Calu3 (cell line): ENCODE data around the gene GBX1. TPM values are rescaled to one million over a fixed set of nuclear protein-coding genes. Genes with fewer than 3 reads are reported as not detected.

Experiments
- Bru-seq: library from RNA; stranded (reverse); fragments of 400-500 nt; gene quantifications from one replicate; lab custom pipeline; 2021; lab: Mats Ljungman, UMichigan
- BruChase-seq, 2 experiments: library from RNA; stranded (reverse); fragments of 400-500 nt; gene quantifications; one replicate each; lab custom pipeline; 2021; lab: Mats Ljungman, UMichigan
- BruUV-seq: library from RNA; stranded (reverse); fragments of 400-500 nt; replicated peaks from 2 replicates; lab custom pipeline; 2021; lab: Mats Ljungman, UMichigan
- CTCF ChIA-PET: fragments of 300-600 bp; sonication (Branson Sonifier 250); formaldehyde crosslinking; loops from one replicate; lab custom pipeline; 2022; ENCODE audit warnings: antibody characterized with exemption; lab: Charles Lee
- DNase-seq: peaks from one replicate; pipeline ENCODE4 v3.0.0; 2022
- H3K27ac Mint-ChIP-seq: one replicate; pipeline ENCODE4 v1.8.0; 2022; ENCODE audit warnings: mixed read lengths; ENCODE audit not compliant: unreplicated experiment
- H3K27me3 Mint-ChIP-seq: one replicate; pipeline ENCODE4 v1.8.0; 2022; ENCODE audit warnings: mixed read lengths; ENCODE audit not compliant: unreplicated experiment
- H3K36me3 Mint-ChIP-seq: one replicate; pipeline ENCODE4 v1.8.0; 2022; ENCODE audit warnings: mild to moderate bottlenecking, moderate library complexity, mixed read lengths; ENCODE audit not compliant: insufficient read depth, unreplicated experiment
- H3K4me1 Mint-ChIP-seq: one replicate; pipeline ENCODE4 v1.8.0; 2022; ENCODE audit warnings: mild to moderate bottlenecking, low read depth, mixed read lengths; ENCODE audit not compliant: unreplicated experiment
- H3K4me3 Mint-ChIP-seq: one replicate; pipeline ENCODE4 v1.8.0; 2022; ENCODE audit warnings: mild to moderate bottlenecking, low read depth, moderate library complexity, mixed read lengths; ENCODE audit not compliant: unreplicated experiment
- H3K9me3 Mint-ChIP-seq: one replicate; pipeline ENCODE4 v1.8.0; 2022; ENCODE audit warnings: low read depth, mixed read lengths; ENCODE audit not compliant: unreplicated experiment
- CTCF ChIP-seq: fragments of 200-600 bp; IDR thresholded peaks from one replicate; pipeline ENCODE4 v1.8.0; 2022; ENCODE audit warnings: antibody characterized with exemption; ENCODE audit not compliant: unreplicated experiment
- intact Hi-C: fragments of 100-400 bp; cut with micrococcal nuclease; formaldehyde crosslinking; loops from one replicate; pipeline ENCODE4 v1.10.0; 2022; ENCODE audit not compliant: unreplicated experiment
- long read RNA-seq: library from polyadenylated mRNA; stranded (forward); transcript quantifications from one replicate; pipeline ENCODE4 v2.0.0, GENCODE V29; 2022
- total RNA-seq: library from RNA; stranded (reverse); gene quantifications from 2 replicates; pipeline ENCODE4 v1.2.3, GENCODE V29; 2022

GBX1 gene
- total RNA-seq: not detected in 2 replicates
- percentile 5 among the genes with signal in this experiment for Bru-seq, nascent RNA
- BruChase-seq, experiment 1, labeled RNA remaining after a 6-hour chase: percentile 4 among the genes with signal in this experiment
- percentile 8 among the genes with signal in this experiment for BruChase-seq, experiment 2, labeled RNA remaining after a 2-hour chase
- long read RNA-seq: 0 reads

GRCh38 chr7:151167197-151167961 is at the start of gene GBX1:
Gene GBX1, minus strand, starts transcription at chr7:151167694. Its CDS starts 146 bp downstream, at chr7:151167548.
- intact Hi-C loops: no loop called here
- no peak for TF ChIP-seq CTCF
- H3K4me3 Mint-ChIP-seq: peak within 1 kb of the TSS; percentile 60
- CTCF ChIA-PET: interaction anchor here (0.5 to 1.9 kb wide), 5 partner anchors 17 to 165 kb away, joined by 3 to 6 read pairs (median 6); no protein-coding TSS in a partner anchor
- peak; percentile 44 for DNase-seq
- peaks cover 47% of the 10 kb centered on the region for H3K27me3 Mint-ChIP-seq
- H3K4me1 Mint-ChIP-seq: peaks cover 11% of the 10 kb centered on the region
- no peak within 1 kb of the TSS for H3K27ac Mint-ChIP-seq
- H3K9me3 Mint-ChIP-seq: no peaks in the 10 kb centered on the region
- BruUV-seq: no TSS peak
- no peaks in the 10 kb centered on the region for H3K36me3 Mint-ChIP-seq

GRCh38 chr7:151215396-151215795 is 47.9 kb upstream of the GBX1 start:
- Mint-ChIP-seq H3K36me3 (peaks cover 37% of the 10 kb centered on the region), H3K9me3 (no peaks in the 10 kb centered on the region), H3K27ac (no peak overlapping the region), H3K4me3 (no peak overlapping the region), H3K27me3 (no peaks in the 10 kb centered on the region), H3K4me1 (no peaks in the 10 kb centered on the region)
- DNase-seq: no peak
- intact Hi-C loops: no loop called here
- no peak for TF ChIP-seq CTCF
- BruUV-seq: no TSS peak
- CTCF ChIA-PET: interaction anchor here (0.6 kb wide), 1 partner anchor 142 kb away, joined by 3 read pairs; no protein-coding TSS in a partner anchor

DNA sequence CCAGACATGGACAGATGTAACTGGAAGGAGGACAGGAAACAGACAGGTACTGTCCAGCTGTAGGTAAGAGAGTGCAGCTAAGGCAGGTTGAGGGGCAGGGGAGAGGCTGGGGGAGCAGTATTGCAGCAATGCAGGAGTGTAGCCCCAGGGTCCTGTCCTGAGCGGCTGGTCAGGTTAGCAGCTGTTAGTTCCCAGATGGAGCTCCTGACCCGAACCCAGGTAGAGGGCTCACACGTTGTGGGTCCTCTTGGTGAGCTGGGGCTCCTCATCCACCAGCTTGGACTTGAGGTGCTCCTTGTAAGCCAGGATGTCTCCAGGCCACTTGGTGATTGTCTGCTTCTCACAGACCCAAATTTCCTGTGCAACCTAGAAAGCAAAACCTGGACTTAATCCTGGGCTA is 46.3 kb upstream of the GBX1 start:
- DNase-seq: no peak
- CTCF ChIA-PET: no interaction called here
- Mint-ChIP-seq H3K4me1 (no peaks in the 10 kb centered on the region), H3K36me3 (peaks cover 25% of the 10 kb centered on the region), H3K27ac (no peak overlapping the region), H3K9me3 (no peaks in the 10 kb centered on the region), H3K27me3 (no peaks in the 10 kb centered on the region), H3K4me3 (no peak overlapping the region)
- intact Hi-C loops: no loop called here
- no TSS peak for BruUV-seq
- no peak for TF ChIP-seq CTCF

DNA sequence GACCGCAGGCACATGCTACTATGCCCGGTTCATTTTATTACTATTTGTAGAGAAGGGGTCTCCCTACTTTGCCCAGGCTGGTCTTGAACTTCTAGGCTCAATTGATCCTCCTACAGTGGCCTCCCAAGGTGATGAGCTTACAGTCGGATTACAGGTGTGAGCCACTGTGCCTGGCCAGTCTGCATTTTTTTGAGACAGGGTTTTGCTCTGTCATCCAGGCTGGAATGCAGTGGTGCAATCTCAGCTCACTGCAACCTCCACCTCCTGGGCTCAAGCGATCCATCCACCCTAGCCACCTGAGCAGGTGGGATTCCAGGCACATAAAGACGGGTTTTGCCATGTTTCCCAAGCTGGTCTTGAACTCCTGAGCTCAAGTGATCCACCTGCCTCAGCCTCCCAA is 45.1 kb upstream of the GBX1 start:
- CTCF ChIA-PET: no interaction called here
- DNase-seq: no peak
- Mint-ChIP-seq H3K27me3 (no peaks in the 10 kb centered on the region), H3K4me1 (no peaks in the 10 kb centered on the region), H3K36me3 (peaks cover 16% of the 10 kb centered on the region), H3K4me3 (no peak overlapping the region), H3K27ac (no peak overlapping the region), H3K9me3 (no peaks in the 10 kb centered on the region)
- no peak for TF ChIP-seq CTCF
- BruUV-seq: no TSS peak
- intact Hi-C loops: no loop called here
